Right atrium auricular region (tissue), 2 donors: ENCODE data around the gene ZMYND19. TPM values are rescaled to one million over a fixed set of nuclear protein-coding genes. Genes with fewer than 3 reads are reported as not detected.
"Not testable (repeated sequence)": the region's sequence is repeated elsewhere in the genome, so short reads cannot be mapped to it uniquely, and the experiment has no call there.

Source experiments
- DNase-seq: peaks from one replicate; pipeline ENCODE4 v3.0.0-alpha.2; 2019; ENCODE audit warnings: low spot score
- H3K27ac ChIP-seq, 2 donors: fragments of 200-600 bp; sonication (generic); 1 replicate in 1 of 2; 2 replicates in 1 of 2; pipeline ENCODE4 v1.5.1; 2016 to 2019
- H3K27me3 ChIP-seq, 2 donors: fragments of 200-600 bp; sonication (generic); one replicate each; pipeline versions ENCODE4 v1.5.1 to v1.6.0; 2017 to 2019
- H3K36me3 ChIP-seq: fragments of 200-600 bp; sonication (generic); one replicate; pipeline ENCODE4 v1.5.1; 2016
- H3K4me1 ChIP-seq, 2 donors: fragments of 200-600 bp; sonication (generic); one replicate each; pipeline versions ENCODE4 v1.5.1 to v1.6.0; 2017 to 2019
- H3K4me3 ChIP-seq, 2 donors: fragments of 200-600 bp; sonication (generic); 1 replicate in 1 of 2; 2 replicates in 1 of 2; pipeline ENCODE4 v1.5.1; 2017 to 2019; ENCODE audit warnings: mild to moderate bottlenecking in 1 of 2, moderate library complexity in 1 of 2
- H3K9me3 ChIP-seq, 2 donors: fragments of 200-600 bp; sonication (generic); one replicate each; pipeline ENCODE4 v1.5.1; 2019
- total RNA-seq, 2 donors: library from RNA; depleted of rRNA; stranded (reverse); fragments of >200 nt; gene quantifications; one replicate each; pipeline ENCODE4 v1.1.0, GENCODE V29; 2016
- TF ChIP-seq, protein P1 (sequence below), 2 donors: fragments of 200-600 bp; sonication (generic); IDR thresholded peaks; one replicate each; pipeline ENCODE4 v1.5.1; 2019; ENCODE audit warnings: antibody characterized with exemption in 2 of 2

ZMYND19 gene
- total RNA-seq, 2 donors from 2014 or later = 5.0 to 6.4 TPM

DNA sequence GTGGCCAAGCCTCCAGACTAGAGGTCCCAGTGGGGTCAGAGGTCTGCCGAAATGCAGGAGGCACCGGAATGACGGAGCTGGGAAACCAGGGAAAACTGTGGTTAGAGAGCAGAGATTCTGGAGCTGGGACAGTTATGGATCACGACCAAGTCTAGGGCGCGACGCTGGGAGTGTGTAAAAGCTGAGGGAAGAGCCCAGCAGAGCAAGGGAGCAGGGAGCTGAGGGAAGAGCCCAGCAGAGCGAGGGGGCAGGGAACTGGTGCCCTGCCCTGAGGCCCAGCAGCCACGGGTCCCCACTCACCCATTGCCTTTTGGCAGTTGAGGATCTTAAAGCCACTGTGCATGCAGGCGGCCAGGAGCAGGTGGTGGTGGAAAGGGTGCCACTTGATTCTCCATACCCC is 26.2 kb downstream of the ZMYND19 start:
- H3K4me3 ChIP-seq = no peak overlapping the region
- TF ChIP-seq, protein P1, sequence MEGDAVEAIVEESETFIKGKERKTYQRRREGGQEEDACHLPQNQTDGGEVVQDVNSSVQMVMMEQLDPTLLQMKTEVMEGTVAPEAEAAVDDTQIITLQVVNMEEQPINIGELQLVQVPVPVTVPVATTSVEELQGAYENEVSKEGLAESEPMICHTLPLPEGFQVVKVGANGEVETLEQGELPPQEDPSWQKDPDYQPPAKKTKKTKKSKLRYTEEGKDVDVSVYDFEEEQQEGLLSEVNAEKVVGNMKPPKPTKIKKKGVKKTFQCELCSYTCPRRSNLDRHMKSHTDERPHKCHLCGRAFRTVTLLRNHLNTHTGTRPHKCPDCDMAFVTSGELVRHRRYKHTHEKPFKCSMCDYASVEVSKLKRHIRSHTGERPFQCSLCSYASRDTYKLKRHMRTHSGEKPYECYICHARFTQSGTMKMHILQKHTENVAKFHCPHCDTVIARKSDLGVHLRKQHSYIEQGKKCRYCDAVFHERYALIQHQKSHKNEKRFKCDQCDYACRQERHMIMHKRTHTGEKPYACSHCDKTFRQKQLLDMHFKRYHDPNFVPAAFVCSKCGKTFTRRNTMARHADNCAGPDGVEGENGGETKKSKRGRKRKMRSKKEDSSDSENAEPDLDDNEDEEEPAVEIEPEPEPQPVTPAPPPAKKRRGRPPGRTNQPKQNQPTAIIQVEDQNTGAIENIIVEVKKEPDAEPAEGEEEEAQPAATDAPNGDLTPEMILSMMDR (IDR thresholded peaks at IDR 0.05) = no peak
- no peaks in the 10 kb centered on the region for H3K4me1 ChIP-seq
- H3K9me3 ChIP-seq = no peaks in the 10 kb centered on the region
- peaks cover 20% of the 10 kb centered on the region for H3K36me3 ChIP-seq
- DNase-seq = no peak
- no peak overlapping the region for H3K27ac ChIP-seq
- H3K27me3 ChIP-seq = no peaks in the 10 kb centered on the region

DNA sequence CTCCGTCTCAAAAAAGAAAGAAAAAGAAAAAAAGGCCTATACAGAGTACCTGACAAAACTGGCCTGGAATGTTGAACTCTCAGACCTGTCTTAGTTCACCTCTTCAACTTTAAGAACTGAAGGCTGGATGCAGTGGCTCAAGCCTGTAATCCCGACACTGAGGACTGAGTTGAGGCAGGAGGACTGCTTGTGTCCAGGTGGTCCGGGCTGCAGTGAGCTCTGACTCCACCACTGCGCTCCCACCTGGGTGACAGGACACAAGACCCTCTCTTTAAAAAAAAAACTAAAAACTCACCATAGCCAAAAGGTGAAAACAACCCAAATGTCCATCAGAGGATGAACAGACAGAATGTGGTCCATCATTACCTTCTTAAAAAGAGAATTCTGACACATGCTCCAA is 32.2 kb downstream of the ZMYND19 start:
- no peak overlapping the region for H3K27ac ChIP-seq
- no peak overlapping the region for H3K4me3 ChIP-seq
- H3K9me3 ChIP-seq = no peaks in the 10 kb centered on the region
- H3K4me1 ChIP-seq = peaks cover 0 to 6% of the 10 kb centered on the region in 2 donors
- H3K27me3 ChIP-seq = no peaks in the 10 kb centered on the region
- peaks cover 31% of the 10 kb centered on the region for H3K36me3 ChIP-seq
- TF ChIP-seq, protein P1 (IDR thresholded peaks at IDR 0.05) = no peak
- DNase-seq = no peak

DNA sequence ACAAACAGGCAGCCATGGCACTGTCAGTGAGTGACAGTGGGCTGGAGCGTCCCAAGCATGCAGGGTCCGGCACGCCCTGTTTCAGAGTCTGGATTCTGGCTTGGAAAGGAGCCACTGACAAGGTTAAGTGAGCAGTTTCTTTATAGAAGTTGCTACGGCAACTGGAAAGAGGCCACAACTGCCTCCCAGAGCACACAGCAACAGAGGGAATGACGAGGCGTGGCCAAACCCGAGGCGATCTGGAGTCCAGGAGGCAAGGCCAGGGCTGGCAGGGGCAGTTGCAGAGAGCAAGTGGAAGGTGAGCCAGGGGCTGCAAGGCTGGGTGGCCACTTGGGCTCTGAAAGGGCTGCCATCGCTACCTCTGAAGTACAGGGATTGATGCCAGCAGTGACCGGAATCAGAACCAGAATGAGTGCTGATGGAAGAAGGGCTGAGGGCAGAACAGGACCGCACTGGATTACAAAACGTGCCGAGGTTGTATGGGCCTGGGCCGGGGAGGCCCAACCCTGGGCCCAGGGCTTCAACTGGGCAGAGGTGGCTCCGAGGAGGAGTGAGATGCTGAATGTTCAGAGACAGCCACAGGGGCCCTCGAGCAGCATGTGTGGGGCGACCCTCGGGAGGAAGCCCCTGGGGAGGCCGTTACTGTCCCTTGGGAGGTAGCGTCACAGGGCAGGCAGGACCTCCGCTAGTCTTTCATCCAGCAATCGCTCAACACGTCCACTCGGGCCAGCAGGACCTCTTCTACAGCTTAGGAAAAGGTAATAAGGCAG is 34.1 kb downstream of the ZMYND19 start:
- peak overlapping the region; percentile 9 to 18 for H3K27ac ChIP-seq
- H3K27me3 ChIP-seq = no peaks in the 10 kb centered on the region
- TF ChIP-seq, protein P1 (IDR thresholded peaks at IDR 0.05) = no peak
- H3K4me3 ChIP-seq = no peak overlapping the region
- no peaks in the 10 kb centered on the region for H3K9me3 ChIP-seq
- no peak for DNase-seq
- peaks cover 29% of the 10 kb centered on the region for H3K36me3 ChIP-seq
- peaks cover 0 to 16% of the 10 kb centered on the region in 2 donors for H3K4me1 ChIP-seq

DNA sequence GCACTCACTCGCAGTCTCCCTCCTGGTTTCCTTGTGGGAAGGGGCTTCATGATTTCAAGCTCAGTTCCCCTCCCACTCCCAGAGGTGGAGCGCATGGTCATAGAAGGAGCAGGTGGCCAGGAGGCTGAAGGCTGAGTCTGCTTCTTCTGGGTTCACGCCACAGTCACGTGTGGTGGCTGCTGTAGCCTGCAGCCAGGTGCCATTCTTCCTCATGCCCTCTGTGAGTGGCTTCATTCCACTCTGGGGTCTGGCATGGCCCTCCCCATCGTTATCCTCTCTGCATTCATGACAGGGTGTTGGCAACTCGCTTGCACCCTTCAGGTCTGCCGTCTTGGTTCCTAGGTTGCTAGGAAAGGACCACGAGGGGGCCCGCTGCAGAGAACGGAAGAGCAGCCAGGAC is 35.1 kb downstream of the ZMYND19 start:
- Histone ChIP-seq H3K36me3 (peaks cover 29% of the 10 kb centered on the region), H3K4me3 (no peak overlapping the region), H3K9me3 (no peaks in the 10 kb centered on the region), H3K4me1 (peaks cover 0 to 19% of the 10 kb centered on the region in 2 donors), H3K27me3 (no peaks in the 10 kb centered on the region), H3K27ac (no peak overlapping the region)
- no peak for DNase-seq
- TF ChIP-seq, protein P1 (IDR thresholded peaks at IDR 0.05) = no peak

DNA sequence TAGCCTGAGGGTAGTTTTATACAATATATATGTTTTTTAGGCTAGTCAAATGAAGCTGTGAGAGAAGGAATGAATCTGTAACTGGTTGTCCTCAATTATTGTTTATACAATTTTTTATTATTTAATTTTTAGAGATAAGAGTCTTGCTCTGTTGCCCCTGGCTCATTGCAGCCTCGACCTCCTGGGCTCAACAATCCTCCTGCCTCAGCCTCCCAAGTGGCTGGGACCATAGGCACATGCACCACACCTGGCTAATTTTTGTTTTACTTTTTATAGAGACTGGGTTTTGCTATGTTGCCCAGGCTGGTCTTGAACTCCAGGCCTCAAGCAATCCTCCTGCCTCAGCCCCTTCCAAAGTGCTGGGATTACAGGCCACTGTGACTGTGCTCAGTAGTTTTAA is 36.0 kb downstream of the ZMYND19 start:
- TF ChIP-seq, protein P1 (IDR thresholded peaks at IDR 0.05) = no peak

DNA sequence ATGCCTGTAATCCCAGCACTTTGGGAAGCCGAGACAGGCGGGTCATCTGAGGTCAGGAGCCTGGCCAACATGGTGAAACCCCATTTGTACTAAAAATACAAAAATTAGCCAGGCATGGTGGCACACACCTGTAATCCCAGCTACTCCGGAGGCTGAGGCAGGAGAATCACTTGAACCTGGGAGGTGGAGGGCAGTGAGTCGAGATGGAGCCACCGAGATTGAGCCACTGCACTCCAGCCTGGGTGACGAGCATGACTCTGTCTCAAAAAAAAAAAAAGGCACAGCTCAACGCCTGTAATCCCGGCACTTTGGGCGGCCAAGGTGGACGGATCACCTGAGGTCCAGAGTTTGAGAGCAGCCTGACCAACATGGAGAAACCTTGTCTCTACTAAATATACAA is 36.7 kb downstream of the ZMYND19 start:
- H3K4me1 ChIP-seq = peaks cover 0 to 33% of the 10 kb centered on the region in 2 donors
- H3K36me3 ChIP-seq = peaks cover 29% of the 10 kb centered on the region
- H3K9me3 ChIP-seq, H3K27ac ChIP-seq, H3K27me3 ChIP-seq, DNase-seq, H3K4me3 ChIP-seq: not testable (repeated sequence)

More for the DNA sequence above, 36.0 kb downstream of the ZMYND19 start:
- H3K27me3 ChIP-seq = no peaks in the 10 kb centered on the region
- H3K4me3 ChIP-seq = no peak overlapping the region
- no peak for DNase-seq
- H3K27ac ChIP-seq = no peak overlapping the region
- H3K4me1 ChIP-seq = peaks cover 0 to 27% of the 10 kb centered on the region in 2 donors
- H3K9me3 ChIP-seq = no peaks in the 10 kb centered on the region
- peaks cover 29% of the 10 kb centered on the region for H3K36me3 ChIP-seq
